H9 (cell line): ENCODE results near the gene PRAMEF1. TPM values are rescaled to one million over a fixed set of nuclear protein-coding genes. Genes with fewer than 3 reads are reported as not detected.

ENCODE experiments used
- DNase-seq: peaks from one replicate; pipeline ENCODE4 v3.0.0-alpha.2; 2017
- H2AFZ ChIP-seq: one replicate; pipeline ENCODE4 v1.6.1; 2013; ENCODE audit warnings: mild to moderate bottlenecking, low read length, control low read depth, moderate library complexity
- H2AK5ac ChIP-seq: 2 replicates; pipeline ENCODE4 v1.6.1; 2013; ENCODE audit warnings: low read length, control low read depth, mixed read lengths; ENCODE audit not compliant: insufficient read length
- H2BK120ac ChIP-seq: one replicate; pipeline ENCODE4 v1.6.1; 2013; ENCODE audit warnings: low read depth, mild to moderate bottlenecking, low read length, control low read depth, inconsistent platforms; ENCODE audit not compliant: poor library complexity, severe bottlenecking
- H2BK12ac ChIP-seq: 2 replicates; pipeline ENCODE4 v1.6.1; 2013; ENCODE audit warnings: low read length, control low read depth, mixed read lengths, low read depth; ENCODE audit not compliant: insufficient read length
- H2BK15ac ChIP-seq: 2 replicates; pipeline ENCODE4 v1.6.1; 2013; ENCODE audit warnings: low read depth, low read length, control low read depth
- H2BK20ac ChIP-seq: one replicate; pipeline ENCODE4 v1.6.1; 2013; ENCODE audit warnings: low read depth, mild to moderate bottlenecking, low read length, control low read depth, inconsistent platforms; ENCODE audit not compliant: poor library complexity, severe bottlenecking
- H2BK5ac ChIP-seq: 2 replicates; pipeline ENCODE4 v1.6.1; 2013; ENCODE audit warnings: low read length, control low read depth, mixed read lengths; ENCODE audit not compliant: insufficient read length
- H3K14ac ChIP-seq: 2 replicates; pipeline ENCODE4 v1.6.1; 2013; ENCODE audit warnings: low read length, control low read depth; ENCODE audit not compliant: insufficient read depth
- H3K18ac ChIP-seq: 2 replicates; pipeline ENCODE4 v1.6.1; 2013; ENCODE audit warnings: low read depth, mild to moderate bottlenecking, mixed read lengths, low read length, control low read depth; ENCODE audit not compliant: insufficient read length
- H3K23ac ChIP-seq: 2 replicates; pipeline ENCODE4 v1.6.1; 2013; ENCODE audit warnings: low read length, control low read depth, mixed read lengths, low read depth; ENCODE audit not compliant: insufficient read length
- H3K23me2 ChIP-seq: 2 replicates; pipeline ENCODE4 v1.6.1; 2013; ENCODE audit warnings: low read depth, mild to moderate bottlenecking, mixed read lengths, low read length, control low read depth; ENCODE audit not compliant: insufficient read length, poor library complexity, severe bottlenecking
- H3K27ac ChIP-seq: 2 replicates; pipeline ENCODE4 v1.5.1; 2013; ENCODE audit warnings: low read length, control low read depth, mixed read lengths, low read depth; ENCODE audit not compliant: insufficient read length
- H3K27me3 ChIP-seq: 2 replicates; pipeline ENCODE4 v1.6.1; 2013; ENCODE audit warnings: low read length, control low read depth, inconsistent platforms; ENCODE audit not compliant: insufficient read depth
- H3K4ac ChIP-seq: 2 replicates; pipeline ENCODE4 v1.6.1; 2013; ENCODE audit warnings: low read depth, mild to moderate bottlenecking, control low read depth, inconsistent platforms, low read length, moderate library complexity
- H3K4me1 ChIP-seq: 2 replicates; pipeline ENCODE4 v1.6.1; 2013; ENCODE audit warnings: low read length, control low read depth, inconsistent platforms; ENCODE audit not compliant: insufficient read depth
- H3K4me2 ChIP-seq: 2 replicates; pipeline ENCODE4 v1.6.1; 2013; ENCODE audit warnings: low read length, control low read depth, mixed read lengths; ENCODE audit not compliant: insufficient read length, insufficient read depth
- H3K56ac ChIP-seq: 2 replicates; pipeline ENCODE4 v1.6.1; 2013; ENCODE audit warnings: low read depth, mild to moderate bottlenecking, mixed read lengths, low read length, control low read depth; ENCODE audit not compliant: insufficient read length
- H3K79me1 ChIP-seq: 2 replicates; pipeline ENCODE4 v1.6.1; 2013; ENCODE audit warnings: low read depth, mild to moderate bottlenecking, moderate library complexity, low read length, control low read depth, inconsistent platforms; ENCODE audit not compliant: insufficient read depth, poor library complexity, severe bottlenecking
- H3K79me2 ChIP-seq: 2 replicates; pipeline ENCODE4 v1.6.1; 2013; ENCODE audit warnings: low read length, control low read depth, inconsistent platforms; ENCODE audit not compliant: insufficient read depth
- H3K9ac ChIP-seq: 2 replicates; pipeline ENCODE4 v1.6.1; 2013; ENCODE audit warnings: low read length, control low read depth, mixed read lengths; ENCODE audit not compliant: insufficient read length; ENCODE audit errors: extremely low read depth
- H3K9me3 ChIP-seq: one replicate; pipeline ENCODE4 v1.6.1; 2013; ENCODE audit warnings: low read depth, low read length, inconsistent platforms; ENCODE audit not compliant: control insufficient read depth
- H3T11ph ChIP-seq: one replicate; pipeline ENCODE4 v1.6.1; 2013; ENCODE audit warnings: mild to moderate bottlenecking, low read length, control low read depth, inconsistent platforms
- H4K20me1 ChIP-seq: one replicate; pipeline ENCODE4 v1.6.1; 2013; ENCODE audit not compliant: control insufficient read depth, insufficient read length, insufficient read depth
- H4K5ac ChIP-seq: 2 replicates; pipeline ENCODE4 v1.6.1; 2013; ENCODE audit warnings: low read depth, mild to moderate bottlenecking, mixed read lengths, low read length, control low read depth; ENCODE audit not compliant: insufficient read length
- H4K8ac ChIP-seq: replicated peaks from 2 replicates; pipeline ENCODE4 v1.6.1; 2013; ENCODE audit warnings: low read length, control low read depth, mixed read lengths, low read depth; ENCODE audit not compliant: insufficient read length
- H4K91ac ChIP-seq: 2 replicates; pipeline ENCODE4 v1.6.1; 2013; ENCODE audit warnings: low read depth, mild to moderate bottlenecking, moderate library complexity, mixed read lengths, low read length, control low read depth; ENCODE audit not compliant: insufficient read length
- H3K27ac Mint-ChIP-seq, 3 experiments: 2 replicates in 2 of 3; 3 replicates in 1 of 3; pipeline ENCODE4 v1.8.0; 2020 to 2021; ENCODE audit warnings: mixed read lengths in 3 of 3, mild to moderate bottlenecking in 1 of 3, moderate library complexity in 1 of 3
- H3K27me3 Mint-ChIP-seq: 2 replicates; pipeline ENCODE4 v1.8.0; 2021; ENCODE audit warnings: low read depth, mild to moderate bottlenecking, moderate library complexity, mixed read lengths
- H3K36me3 Mint-ChIP-seq, 3 experiments: 2 replicates in 2 of 3; 3 replicates in 1 of 3; pipeline ENCODE4 v1.8.0; 2020 to 2021; ENCODE audit warnings: low read depth in 3 of 3, mixed read lengths in 3 of 3; ENCODE audit not compliant: insufficient read depth in 1 of 3
- H3K4me1 Mint-ChIP-seq, 2 experiments: 2 replicates each; pipeline ENCODE4 v1.8.0; 2020; ENCODE audit warnings: mixed read lengths in 2 of 2
- H3K4me3 Mint-ChIP-seq, 2 experiments: 2 replicates in 1 of 2; 3 replicates in 1 of 2; pipeline ENCODE4 v1.8.0; 2020 to 2021; ENCODE audit warnings: mild to moderate bottlenecking in 2 of 2, mixed read lengths in 2 of 2, moderate library complexity in 1 of 2
- H3K9me3 Mint-ChIP-seq, 2 experiments: 2 replicates in 1 of 2; 3 replicates in 1 of 2; pipeline ENCODE4 v1.8.0; 2020; ENCODE audit warnings: mild to moderate bottlenecking in 2 of 2, mixed read lengths in 2 of 2, moderate library complexity in 1 of 2
- WGBS: extraction: QIAGEN DNeasy Blood & Tissue Kit; methylation state at CpG from one replicate; pipeline ENCODE4 v1.1.7; 2013; ENCODE audit warnings: missing lambda C conversion rate, low lambda C conversion rate, mixed read lengths; ENCODE audit not compliant: insufficient read length; ENCODE audit errors: extremely low coverage; 5-methylcytosine and 5-hydroxymethylcytosine counted together
- total RNA-seq: library from RNA; stranded (reverse); gene quantifications from 2 replicates; pipeline ENCODE4 v1.2.1, GENCODE V29; 2021
- TF ChIP-seq, protein P1 (sequence below): fragments of 200-600 bp; sonication (generic); conservative IDR thresholded peaks from 3 replicates; pipeline ENCODE4 v1.8.0; 2021; ENCODE audit warnings: antibody characterized with exemption, mild to moderate bottlenecking

The PRAMEF1 gene
- total RNA-seq, 1 experiment from 2014 or later = not detected

GRCh38 chr1:12809933-12810332 is 18.7 kb downstream of the PRAMEF1 start:
- Mint-ChIP-seq H3K27me3 (peaks cover 1% of the 10 kb centered on the region; the same call in 1 of the 2 replicates), H3K4me1 (no peaks in the 10 kb centered on the region), H3K36me3 (peaks cover 0 to 35% (median 2%) of the 10 kb centered on the region in 3 experiments; a peak in 5 of 7 replicates), H3K9me3 (peaks cover 81 to 91% of the 10 kb centered on the region in 2 experiments), H3K4me3 (no peak overlapping the region), H3K27ac (no peak overlapping the region)
- H4K91ac ChIP-seq = no peak overlapping the region
- H3K9me3 ChIP-seq = peaks cover 55% of the 10 kb centered on the region
- no peaks in the 10 kb centered on the region for H3K79me2 ChIP-seq
- H4K20me1 ChIP-seq = no peaks in the 10 kb centered on the region
- no peak overlapping the region for H3K9ac ChIP-seq
- no peak overlapping the region for H2BK120ac ChIP-seq
- no peak overlapping the region for H3K4ac ChIP-seq
- no peaks in the 10 kb centered on the region for H3K4me1 ChIP-seq
- H3T11ph ChIP-seq = no peak overlapping the region
- no peak overlapping the region for H3K4me2 ChIP-seq
- no peak overlapping the region for H2BK5ac ChIP-seq
- no peak overlapping the region for H3K23ac ChIP-seq
- TF ChIP-seq, protein P1, sequence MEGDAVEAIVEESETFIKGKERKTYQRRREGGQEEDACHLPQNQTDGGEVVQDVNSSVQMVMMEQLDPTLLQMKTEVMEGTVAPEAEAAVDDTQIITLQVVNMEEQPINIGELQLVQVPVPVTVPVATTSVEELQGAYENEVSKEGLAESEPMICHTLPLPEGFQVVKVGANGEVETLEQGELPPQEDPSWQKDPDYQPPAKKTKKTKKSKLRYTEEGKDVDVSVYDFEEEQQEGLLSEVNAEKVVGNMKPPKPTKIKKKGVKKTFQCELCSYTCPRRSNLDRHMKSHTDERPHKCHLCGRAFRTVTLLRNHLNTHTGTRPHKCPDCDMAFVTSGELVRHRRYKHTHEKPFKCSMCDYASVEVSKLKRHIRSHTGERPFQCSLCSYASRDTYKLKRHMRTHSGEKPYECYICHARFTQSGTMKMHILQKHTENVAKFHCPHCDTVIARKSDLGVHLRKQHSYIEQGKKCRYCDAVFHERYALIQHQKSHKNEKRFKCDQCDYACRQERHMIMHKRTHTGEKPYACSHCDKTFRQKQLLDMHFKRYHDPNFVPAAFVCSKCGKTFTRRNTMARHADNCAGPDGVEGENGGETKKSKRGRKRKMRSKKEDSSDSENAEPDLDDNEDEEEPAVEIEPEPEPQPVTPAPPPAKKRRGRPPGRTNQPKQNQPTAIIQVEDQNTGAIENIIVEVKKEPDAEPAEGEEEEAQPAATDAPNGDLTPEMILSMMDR = no peak
- no peak overlapping the region for H2BK12ac ChIP-seq
- H3K14ac ChIP-seq = no peak overlapping the region
- no peak overlapping the region for H4K8ac ChIP-seq
- H2BK20ac ChIP-seq = no peak overlapping the region
- no peaks in the 10 kb centered on the region for H3K27me3 ChIP-seq
- no CpG with 5 or more reads among the region's 1 CpG for WGBS
- no peak for DNase-seq
- H3K23me2 ChIP-seq = no peaks in the 10 kb centered on the region
- H2BK15ac ChIP-seq = no peak overlapping the region
- no peak overlapping the region for H3K56ac ChIP-seq
- no peak overlapping the region for H2AFZ ChIP-seq
- no peaks in the 10 kb centered on the region for H3K79me1 ChIP-seq
- no peak overlapping the region for H2AK5ac ChIP-seq
- H3K27ac ChIP-seq = no peak overlapping the region
- no peak overlapping the region for H4K5ac ChIP-seq
- no peak overlapping the region for H3K18ac ChIP-seq
